Measurements from ENCODE around the gene UBE2E3.

DNA sequence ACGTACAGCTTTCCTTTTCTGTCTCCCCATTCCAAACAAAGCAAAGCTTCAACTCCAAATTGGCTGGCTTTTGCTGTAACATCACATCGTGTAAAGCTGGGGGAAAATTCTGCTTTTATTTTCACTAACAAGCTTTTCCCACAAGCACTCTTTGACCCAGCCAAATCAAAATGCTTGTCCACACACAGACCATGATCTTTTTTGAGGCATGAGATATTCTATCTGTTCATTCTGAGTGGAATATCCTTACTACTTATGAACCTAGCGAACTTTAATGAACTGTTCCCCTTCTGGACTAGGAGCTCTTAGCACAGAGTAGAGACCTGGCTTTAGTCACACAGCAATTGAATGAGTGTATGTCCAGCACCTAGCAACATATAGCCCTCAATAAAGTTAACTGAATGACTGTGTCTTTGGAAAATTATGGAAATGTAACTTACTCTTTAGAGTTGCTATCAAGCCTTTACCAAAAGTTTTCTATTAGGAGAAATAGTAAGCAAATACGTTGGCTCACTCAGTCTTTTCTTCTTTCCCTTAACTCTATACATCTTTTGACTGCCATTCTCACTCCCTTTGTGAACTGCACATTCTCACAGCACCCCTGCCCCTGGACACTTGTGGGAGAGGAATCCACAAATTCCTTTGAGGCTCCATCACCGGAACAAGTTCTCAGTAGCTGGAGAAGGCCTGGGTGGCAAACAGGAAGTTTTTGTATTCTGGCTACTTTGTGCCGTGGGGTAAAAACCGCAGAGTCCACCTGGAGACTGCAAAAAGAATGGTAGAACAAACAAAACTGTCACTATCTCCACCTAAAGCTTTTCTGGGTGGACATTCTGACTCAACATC is 1.3 kb upstream of the UBE2E3 start:
- TF ChIP-seq CTCF (IDR thresholded peaks at IDR 0.05 in 4 of 5, conservative IDR thresholded peaks at IDR 0.05 in 1 of 5) (no peak), POLR2A (IDR thresholded peaks at IDR 0.05) (no peak)

All from gastrocnemius medialis (tissue), 4 donors.